Nephron (organoid): ENCODE data around the gene LRRC17.
A peak's percentile ranks its signal among the peaks of the same experiment; 100 is the strongest.

Experiments used
- H3K27ac Mint-ChIP-seq, 3 experiments: 2 replicates each; pipeline ENCODE4 v1.8.0; 2020; ENCODE audit warnings: mixed read lengths in 3 of 3, mild to moderate bottlenecking in 2 of 3, moderate library complexity in 1 of 3
- H3K27me3 Mint-ChIP-seq: 2 replicates; pipeline ENCODE4 v1.8.0; 2021; ENCODE audit warnings: low read depth, mild to moderate bottlenecking, moderate library complexity, mixed read lengths
- H3K36me3 Mint-ChIP-seq: 2 replicates; pipeline ENCODE4 v1.8.0; 2020; ENCODE audit warnings: low read depth, mixed read lengths
- H3K4me1 Mint-ChIP-seq: 2 replicates; pipeline ENCODE4 v1.8.0; 2020; ENCODE audit warnings: mixed read lengths
- H3K4me3 Mint-ChIP-seq, 3 experiments: 2 replicates each; pipeline ENCODE4 v1.8.0; 2020; ENCODE audit warnings: mild to moderate bottlenecking in 3 of 3, mixed read lengths in 3 of 3, moderate library complexity in 2 of 3
- H3K9me3 Mint-ChIP-seq: 2 replicates; pipeline ENCODE4 v1.8.0; 2020; ENCODE audit warnings: mixed read lengths
- TF ChIP-seq, protein P1 (sequence below), 3 experiments: fragments of 200-600 bp; sonication (generic); IDR thresholded peaks; one replicate each; pipeline ENCODE4 v1.5.0; 2021; ENCODE audit warnings: antibody characterized with exemption in 3 of 3; ENCODE audit not compliant: unreplicated experiment in 3 of 3

LRRC17 gene

GRCh38 chr7:102908676-102909075 is 4.1 kb upstream of the LRRC17 start:
- H3K4me1 Mint-ChIP-seq = peaks cover 27% of the 10 kb centered on the region
- H3K27ac Mint-ChIP-seq = no peak overlapping the region
- TF ChIP-seq, protein P1, sequence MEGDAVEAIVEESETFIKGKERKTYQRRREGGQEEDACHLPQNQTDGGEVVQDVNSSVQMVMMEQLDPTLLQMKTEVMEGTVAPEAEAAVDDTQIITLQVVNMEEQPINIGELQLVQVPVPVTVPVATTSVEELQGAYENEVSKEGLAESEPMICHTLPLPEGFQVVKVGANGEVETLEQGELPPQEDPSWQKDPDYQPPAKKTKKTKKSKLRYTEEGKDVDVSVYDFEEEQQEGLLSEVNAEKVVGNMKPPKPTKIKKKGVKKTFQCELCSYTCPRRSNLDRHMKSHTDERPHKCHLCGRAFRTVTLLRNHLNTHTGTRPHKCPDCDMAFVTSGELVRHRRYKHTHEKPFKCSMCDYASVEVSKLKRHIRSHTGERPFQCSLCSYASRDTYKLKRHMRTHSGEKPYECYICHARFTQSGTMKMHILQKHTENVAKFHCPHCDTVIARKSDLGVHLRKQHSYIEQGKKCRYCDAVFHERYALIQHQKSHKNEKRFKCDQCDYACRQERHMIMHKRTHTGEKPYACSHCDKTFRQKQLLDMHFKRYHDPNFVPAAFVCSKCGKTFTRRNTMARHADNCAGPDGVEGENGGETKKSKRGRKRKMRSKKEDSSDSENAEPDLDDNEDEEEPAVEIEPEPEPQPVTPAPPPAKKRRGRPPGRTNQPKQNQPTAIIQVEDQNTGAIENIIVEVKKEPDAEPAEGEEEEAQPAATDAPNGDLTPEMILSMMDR (IDR thresholded peaks at IDR 0.05; ENCODE audit: unreplicated experiment in 3 of 3) = no peak
- no peak overlapping the region for H3K4me3 Mint-ChIP-seq
- H3K9me3 Mint-ChIP-seq = peaks cover 31% of the 10 kb centered on the region
- H3K36me3 Mint-ChIP-seq = peaks cover 30% of the 10 kb centered on the region
- no peaks in the 10 kb centered on the region for H3K27me3 Mint-ChIP-seq

- H3K27me3 Mint-ChIP-seq = no peaks in the 10 kb centered on the region
- H3K4me3 Mint-ChIP-seq = peak overlapping the region; percentile 89 to 95 (median 91)
- peak overlapping the region; percentile 94 to 99 (median 97) for H3K27ac Mint-ChIP-seq
- TF ChIP-seq, protein P1 (IDR thresholded peaks at IDR 0.05; ENCODE audit: unreplicated experiment in 3 of 3) = no peak
- peaks cover 40% of the 10 kb centered on the region for H3K4me1 Mint-ChIP-seq
- peaks cover 10% of the 10 kb centered on the region for H3K36me3 Mint-ChIP-seq
- H3K9me3 Mint-ChIP-seq = no peaks in the 10 kb centered on the region
Measured at GRCh38 chr7:102913826-102914225, 1.0 kb downstream of the LRRC17 start.

DNA sequence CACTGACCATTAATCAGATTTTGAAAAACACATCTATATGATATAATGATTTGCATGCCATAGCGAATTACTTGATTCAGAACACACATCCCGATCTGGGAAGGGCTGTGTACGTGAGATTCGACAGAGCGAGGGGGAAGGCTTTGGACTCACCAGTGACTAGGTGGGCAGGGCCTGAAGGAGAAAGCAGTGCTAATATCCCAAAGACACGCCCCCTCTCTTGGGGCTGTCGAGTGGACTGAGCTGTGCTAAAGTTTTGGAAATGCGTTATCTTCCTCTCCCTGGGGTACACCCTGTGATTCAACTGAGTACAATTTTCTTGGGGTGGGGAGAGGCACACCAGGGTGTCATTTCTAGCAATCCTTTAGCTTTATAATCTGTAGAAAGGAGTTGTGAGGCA is 1.8 kb downstream of the LRRC17 start:
- TF ChIP-seq, protein P1 (IDR thresholded peaks at IDR 0.05; ENCODE audit: unreplicated experiment in 3 of 3) = no peak
- Mint-ChIP-seq H3K36me3 (peaks cover 15% of the 10 kb centered on the region), H3K4me1 (peaks cover 44% of the 10 kb centered on the region), H3K4me3 (peak overlapping the region; percentile 89 to 95 (median 91)), H3K27ac (peak overlapping the region; percentile 94 to 99 (median 97)), H3K9me3 (no peaks in the 10 kb centered on the region), H3K27me3 (no peaks in the 10 kb centered on the region)

DNA sequence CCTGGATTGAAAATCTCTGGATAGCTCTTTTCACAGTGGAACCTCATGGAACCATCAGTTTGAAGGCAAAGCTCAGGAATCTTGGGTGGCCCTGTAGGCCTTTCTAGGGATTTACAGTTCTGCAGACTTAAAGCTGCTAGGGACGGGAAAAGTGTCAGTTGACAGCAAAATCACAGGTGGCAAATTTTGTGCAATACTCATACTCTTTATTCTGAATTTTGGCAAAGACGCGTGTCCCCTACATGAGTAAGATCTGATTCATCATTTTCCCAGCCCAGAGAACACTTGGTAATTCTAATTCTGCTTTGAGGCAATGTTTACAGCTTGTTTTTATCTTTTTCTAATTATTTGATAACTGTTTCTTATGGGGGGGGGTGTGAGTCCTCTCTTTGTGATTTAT is 3.6 kb downstream of the LRRC17 start:
- peak overlapping the region in 1 of 3 experiments; percentile 31 for H3K27ac Mint-ChIP-seq
- TF ChIP-seq, protein P1 (IDR thresholded peaks at IDR 0.05; ENCODE audit: unreplicated experiment in 3 of 3) = no peak
- H3K9me3 Mint-ChIP-seq = no peaks in the 10 kb centered on the region
- peaks cover 39% of the 10 kb centered on the region for H3K4me1 Mint-ChIP-seq
- peak overlapping the region; percentile 19 to 63 (median 42) for H3K4me3 Mint-ChIP-seq
- peaks cover 29% of the 10 kb centered on the region for H3K36me3 Mint-ChIP-seq
- H3K27me3 Mint-ChIP-seq = no peaks in the 10 kb centered on the region

DNA sequence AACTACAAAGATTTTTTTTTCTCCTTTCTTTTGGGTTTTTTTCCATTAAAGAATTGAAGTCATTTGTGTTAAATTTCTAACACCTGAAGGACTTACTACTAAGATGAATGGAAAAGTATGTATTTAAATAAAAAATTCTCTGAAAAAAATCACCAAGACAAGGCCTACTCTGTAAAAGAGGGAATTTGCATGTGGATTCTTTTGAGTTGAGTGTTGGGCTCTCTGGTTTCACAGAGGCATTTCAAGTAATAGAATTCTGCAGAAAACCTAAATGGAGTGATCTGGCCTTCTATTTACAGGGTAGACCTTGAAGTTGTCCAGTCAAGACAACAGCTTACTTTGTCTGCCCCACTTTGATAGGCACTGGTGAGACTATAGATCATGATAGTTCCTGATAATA is 4.1 kb downstream of the LRRC17 start:
- Mint-ChIP-seq H3K4me3 (peak overlapping the region in 2 of 3 experiments; percentile 42 to 63), H3K36me3 (peaks cover 29% of the 10 kb centered on the region), H3K9me3 (no peaks in the 10 kb centered on the region), H3K4me1 (peaks cover 35% of the 10 kb centered on the region), H3K27ac (peak overlapping the region in 2 of 3 experiments; percentile 5 to 31), H3K27me3 (no peaks in the 10 kb centered on the region)
- TF ChIP-seq, protein P1 (IDR thresholded peaks at IDR 0.05; ENCODE audit: unreplicated experiment in 3 of 3) = no peak
